ENCODE measurements around the gene NLRP13. TPM values are rescaled to one million over a fixed set of nuclear protein-coding genes. Genes with fewer than 3 reads are reported as not detected.
"Not testable (repeated sequence)": the region's sequence is repeated elsewhere in the genome, so short reads cannot be mapped to it uniquely, and the experiment has no call there.

Gene NLRP13, protein sequence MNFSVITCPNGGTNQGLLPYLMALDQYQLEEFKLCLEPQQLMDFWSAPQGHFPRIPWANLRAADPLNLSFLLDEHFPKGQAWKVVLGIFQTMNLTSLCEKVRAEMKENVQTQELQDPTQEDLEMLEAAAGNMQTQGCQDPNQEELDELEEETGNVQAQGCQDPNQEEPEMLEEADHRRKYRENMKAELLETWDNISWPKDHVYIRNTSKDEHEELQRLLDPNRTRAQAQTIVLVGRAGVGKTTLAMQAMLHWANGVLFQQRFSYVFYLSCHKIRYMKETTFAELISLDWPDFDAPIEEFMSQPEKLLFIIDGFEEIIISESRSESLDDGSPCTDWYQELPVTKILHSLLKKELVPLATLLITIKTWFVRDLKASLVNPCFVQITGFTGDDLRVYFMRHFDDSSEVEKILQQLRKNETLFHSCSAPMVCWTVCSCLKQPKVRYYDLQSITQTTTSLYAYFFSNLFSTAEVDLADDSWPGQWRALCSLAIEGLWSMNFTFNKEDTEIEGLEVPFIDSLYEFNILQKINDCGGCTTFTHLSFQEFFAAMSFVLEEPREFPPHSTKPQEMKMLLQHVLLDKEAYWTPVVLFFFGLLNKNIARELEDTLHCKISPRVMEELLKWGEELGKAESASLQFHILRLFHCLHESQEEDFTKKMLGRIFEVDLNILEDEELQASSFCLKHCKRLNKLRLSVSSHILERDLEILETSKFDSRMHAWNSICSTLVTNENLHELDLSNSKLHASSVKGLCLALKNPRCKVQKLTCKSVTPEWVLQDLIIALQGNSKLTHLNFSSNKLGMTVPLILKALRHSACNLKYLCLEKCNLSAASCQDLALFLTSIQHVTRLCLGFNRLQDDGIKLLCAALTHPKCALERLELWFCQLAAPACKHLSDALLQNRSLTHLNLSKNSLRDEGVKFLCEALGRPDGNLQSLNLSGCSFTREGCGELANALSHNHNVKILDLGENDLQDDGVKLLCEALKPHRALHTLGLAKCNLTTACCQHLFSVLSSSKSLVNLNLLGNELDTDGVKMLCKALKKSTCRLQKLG
- not detected for total RNA-seq

DNA sequence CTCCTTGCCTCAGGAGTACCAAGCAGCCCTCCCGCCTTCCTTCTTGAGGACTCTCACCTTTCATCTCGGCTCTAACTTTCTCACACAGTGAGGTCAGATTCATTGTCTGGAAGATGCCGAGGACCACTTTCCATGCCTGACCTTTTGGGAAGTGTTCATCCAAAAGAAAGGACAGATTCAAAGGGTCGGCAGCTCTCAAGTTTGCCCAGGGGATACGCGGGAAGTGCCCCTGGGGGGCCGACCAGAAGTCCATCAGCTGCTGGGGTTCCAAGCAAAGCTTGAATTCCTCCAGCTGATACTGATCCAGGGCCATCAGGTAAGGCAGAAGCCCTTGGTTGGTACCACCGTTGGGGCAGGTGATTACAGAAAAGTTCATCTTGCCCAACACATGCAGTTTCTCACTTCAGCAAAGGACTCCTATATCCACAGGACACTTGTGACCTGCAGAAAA, at the start of gene NLRP13:
TSS of gene NLRP13 (minus strand) at position 401 of the 451 bp plus-strand sequence. CDS start at position 376, 25 bp downstream.
- Mint-ChIP-seq H3K4me3 (no peak within 1 kb of the TSS), H3K36me3 (ENCODE audit: low read depth) (no peaks in the 10 kb centered on the region), H3K27me3 (peaks cover 3% of the 10 kb centered on the region), H3K9me3 (peaks cover 12% of the 10 kb centered on the region), H3K27ac (no peak within 1 kb of the TSS), H3K4me1 (no peaks in the 10 kb centered on the region)
- no peak for ATAC-seq (replicated peaks)

DNA sequence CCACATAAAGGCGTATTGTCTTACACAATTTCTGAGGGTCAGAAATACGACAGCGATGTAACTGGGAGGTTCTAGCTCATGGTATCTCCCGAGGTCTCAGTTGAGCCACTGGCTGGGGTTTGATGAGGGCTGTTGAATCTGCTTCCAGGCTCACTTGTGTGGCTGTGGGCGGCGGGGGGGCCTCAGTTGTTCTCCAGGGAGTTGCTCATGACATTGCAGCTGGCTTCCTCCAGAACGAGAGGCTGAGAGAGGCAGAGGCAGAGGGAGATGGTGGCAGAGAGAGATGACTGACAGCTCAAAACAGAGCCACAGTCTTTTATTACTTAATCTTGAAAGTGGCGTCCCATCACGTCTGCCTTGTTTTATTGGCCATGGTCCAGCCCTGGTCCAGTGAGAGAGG, 48.3 kb upstream of the NLRP13 start:
- ATAC-seq (replicated peaks) = no peak
- H3K9me3 Mint-ChIP-seq = peaks cover 4% of the 10 kb centered on the region
- no peaks in the 10 kb centered on the region for H3K36me3 Mint-ChIP-seq (ENCODE audit: low read depth)

DNA sequence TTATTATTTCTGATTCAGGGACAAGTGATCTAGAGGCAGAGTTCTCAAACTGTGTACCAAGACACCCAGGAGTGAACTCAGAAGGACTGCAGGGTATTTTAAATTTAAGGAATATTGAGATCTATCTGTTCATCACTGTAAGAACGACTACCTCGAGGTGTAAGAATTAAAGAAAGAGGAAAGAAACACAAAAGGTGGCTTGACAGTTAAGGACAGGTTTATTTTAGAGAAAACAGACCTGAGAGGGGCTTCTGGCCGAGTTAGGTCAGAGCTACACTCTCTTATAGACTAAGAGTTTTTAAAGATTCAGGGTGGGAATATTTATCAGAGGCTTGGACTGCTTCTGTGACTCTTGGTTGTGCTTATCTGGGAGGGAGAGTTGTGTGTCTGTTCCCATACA, 41.8 kb upstream of the NLRP13 start:
- Mint-ChIP-seq H3K4me1 (no peaks in the 10 kb centered on the region), H3K27me3 (peaks cover 3% of the 10 kb centered on the region), H3K36me3 (ENCODE audit: low read depth) (no peaks in the 10 kb centered on the region), H3K27ac (no peak overlapping the region), H3K4me3 (no peak overlapping the region), H3K9me3 (peaks cover 5% of the 10 kb centered on the region)
- ATAC-seq (replicated peaks) = no peak

More for the DNA sequence above, 48.3 kb upstream of the NLRP13 start:
- H3K4me1 Mint-ChIP-seq = no peaks in the 10 kb centered on the region
- no peak overlapping the region for H3K27ac Mint-ChIP-seq
- no peak overlapping the region for H3K4me3 Mint-ChIP-seq
- H3K27me3 Mint-ChIP-seq = peaks cover 3% of the 10 kb centered on the region

DNA sequence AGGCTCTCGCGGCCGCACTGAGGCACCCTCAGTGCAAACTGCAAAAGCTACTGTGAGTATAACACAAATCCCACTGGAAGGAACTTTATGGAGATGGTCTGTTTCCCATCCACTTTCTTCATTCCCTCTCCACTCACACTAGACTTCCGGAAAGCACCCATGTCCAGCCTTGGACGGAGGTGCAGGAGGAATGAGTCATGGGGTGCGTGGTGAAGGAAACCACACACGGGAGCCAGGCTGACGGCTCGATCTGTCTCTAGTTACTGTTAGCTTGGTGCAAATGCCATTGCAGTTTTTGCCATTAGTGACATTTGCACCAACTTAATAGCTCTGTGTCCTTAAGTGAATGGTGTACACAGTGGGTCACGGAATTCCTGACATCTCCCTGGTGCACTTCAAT, 30.1 kb upstream of the NLRP13 start:
- H3K4me1 Mint-ChIP-seq = no peaks in the 10 kb centered on the region
- peaks cover 5% of the 10 kb centered on the region for H3K9me3 Mint-ChIP-seq
- no peak for ATAC-seq (replicated peaks)
- H3K36me3 Mint-ChIP-seq (ENCODE audit: low read depth) = no peaks in the 10 kb centered on the region
- H3K27ac Mint-ChIP-seq = no peak overlapping the region
- H3K4me3 Mint-ChIP-seq = no peak overlapping the region
- H3K27me3 Mint-ChIP-seq = no peaks in the 10 kb centered on the region

DNA sequence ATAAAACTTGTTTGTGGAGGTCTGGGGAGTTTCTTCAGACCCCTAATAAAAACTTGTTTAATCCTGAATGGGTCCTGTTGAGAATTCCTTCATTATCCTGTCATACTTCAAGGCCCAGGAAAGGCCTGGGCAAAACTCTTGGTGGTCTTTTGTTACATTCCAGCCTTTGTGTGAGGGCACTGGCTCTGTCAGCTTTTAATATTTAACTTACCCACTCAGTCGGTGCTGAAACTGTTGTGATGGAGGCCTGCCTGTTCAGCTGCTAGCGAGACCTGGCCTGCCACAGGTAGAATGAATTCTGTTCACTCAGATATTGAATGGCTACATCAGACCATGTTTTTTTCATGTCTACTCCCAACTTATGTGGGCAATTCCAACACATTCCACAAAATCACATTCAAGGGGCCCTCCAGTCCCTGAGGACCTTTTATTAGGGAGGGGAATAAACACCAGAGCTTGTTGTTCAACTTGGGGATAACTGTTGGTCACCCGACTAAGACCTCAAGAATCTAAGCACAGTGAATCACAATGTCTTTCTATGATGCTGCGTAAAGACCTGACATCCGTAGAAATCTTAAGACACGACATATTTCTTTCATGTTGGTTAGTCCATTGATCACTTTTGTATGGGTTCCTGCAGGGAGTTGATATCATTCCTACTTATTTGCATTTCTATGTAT, 28.0 kb upstream of the NLRP13 start:
- H3K4me3 Mint-ChIP-seq = no peak overlapping the region
- ATAC-seq (replicated peaks) = no peak
- H3K36me3 Mint-ChIP-seq (ENCODE audit: low read depth) = no peaks in the 10 kb centered on the region
- H3K4me1 Mint-ChIP-seq = no peaks in the 10 kb centered on the region
- H3K27ac Mint-ChIP-seq = no peak overlapping the region
- no peaks in the 10 kb centered on the region for H3K9me3 Mint-ChIP-seq
- no peaks in the 10 kb centered on the region for H3K27me3 Mint-ChIP-seq

DNA sequence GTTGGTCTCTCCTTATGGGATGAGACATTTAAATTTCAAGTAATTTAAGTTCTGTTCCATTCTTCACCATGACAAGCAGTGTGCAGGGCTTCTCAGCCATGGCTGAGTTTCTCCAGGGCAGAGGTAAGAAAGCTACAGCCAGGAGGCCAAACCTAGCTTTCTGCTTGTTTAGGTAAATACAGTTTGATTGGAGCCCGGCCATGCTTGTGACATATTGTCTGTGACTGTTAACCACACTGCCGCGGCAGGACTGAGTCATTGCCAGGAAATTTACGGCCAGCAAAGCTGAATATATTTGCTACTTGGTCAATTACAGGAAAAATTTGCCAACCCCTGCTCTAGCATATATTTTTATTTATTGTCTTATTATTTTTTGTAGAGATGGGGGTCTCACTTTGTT, 26.2 kb upstream of the NLRP13 start:
- ATAC-seq (replicated peaks) = no peak
- Mint-ChIP-seq H3K9me3 (no peaks in the 10 kb centered on the region), H3K4me3 (no peak overlapping the region), H3K4me1 (no peaks in the 10 kb centered on the region), H3K36me3 (ENCODE audit: low read depth) (no peaks in the 10 kb centered on the region), H3K27me3 (no peaks in the 10 kb centered on the region), H3K27ac (no peak overlapping the region)

DNA sequence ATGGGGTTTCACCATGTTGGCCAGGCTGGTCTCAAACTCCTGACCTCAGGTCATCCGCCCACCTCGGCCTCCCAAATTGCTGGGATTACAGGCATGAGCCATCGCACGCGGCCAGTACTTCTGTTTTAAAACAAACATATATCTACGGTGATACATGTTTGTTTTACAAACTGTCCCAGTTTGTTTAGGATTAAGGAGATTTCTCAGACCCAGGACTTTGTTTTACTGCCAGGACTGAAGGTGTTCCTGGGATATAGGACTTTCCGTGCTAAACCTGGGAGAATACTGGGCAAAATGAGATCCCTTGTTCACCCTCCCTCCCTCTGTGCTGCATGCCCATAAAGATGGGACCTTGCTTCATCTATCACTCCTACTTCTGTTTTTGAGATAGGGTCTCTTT, 24.3 kb upstream of the NLRP13 start:
- Mint-ChIP-seq H3K9me3 (no peaks in the 10 kb centered on the region), H3K36me3 (ENCODE audit: low read depth) (no peaks in the 10 kb centered on the region), H3K27me3 (no peaks in the 10 kb centered on the region), H3K27ac (no peak overlapping the region), H3K4me1 (no peaks in the 10 kb centered on the region), H3K4me3 (no peak overlapping the region)
- no peak for ATAC-seq (replicated peaks)

DNA sequence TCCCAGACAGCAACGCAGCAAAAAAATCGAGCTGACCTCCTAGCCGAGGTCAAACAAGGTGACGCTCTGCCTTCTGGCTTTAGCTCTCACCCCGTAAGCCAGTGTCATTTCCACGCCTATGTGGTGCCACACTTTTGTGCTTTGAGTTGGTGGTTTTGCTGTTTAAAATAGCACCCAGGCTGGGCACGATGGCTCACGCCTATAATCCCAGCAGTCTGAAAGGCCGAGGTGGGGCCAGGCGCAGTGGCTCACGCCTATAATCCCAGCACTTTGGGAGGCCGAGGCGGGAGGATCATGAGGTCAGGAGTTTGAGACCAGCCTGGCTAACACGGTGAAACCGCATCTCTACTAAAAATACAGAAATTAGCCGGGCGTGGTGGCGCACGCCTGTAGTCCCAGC, 18.4 kb upstream of the NLRP13 start:
- not testable (repeated sequence) for H3K36me3 Mint-ChIP-seq (ENCODE audit: low read depth); H3K27me3 Mint-ChIP-seq; H3K4me3 Mint-ChIP-seq; ATAC-seq (replicated peaks); H3K4me1 Mint-ChIP-seq; H3K9me3 Mint-ChIP-seq; H3K27ac Mint-ChIP-seq

DNA sequence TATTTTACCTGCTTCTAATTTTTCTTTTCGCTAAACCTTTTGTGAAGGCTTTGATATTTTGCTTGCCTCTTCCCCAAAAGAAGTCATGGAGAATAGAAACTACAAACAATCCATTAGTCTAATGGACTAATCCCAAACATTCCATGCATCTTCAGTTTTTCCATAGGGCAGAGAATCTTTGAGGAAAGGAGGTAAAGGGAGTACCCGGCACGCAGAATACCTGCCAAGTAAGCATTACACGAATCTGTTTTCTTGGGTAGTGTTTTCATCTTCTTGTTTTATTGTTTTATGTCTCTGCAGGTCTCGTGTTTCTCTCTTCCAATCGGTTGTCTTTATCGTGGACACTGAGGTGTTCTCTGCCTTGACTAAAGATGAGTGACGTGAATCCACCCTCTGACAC, 15.4 kb upstream of the NLRP13 start, which contains the start of gene NLRP8:
TSS of gene NLRP8 (plus strand) at position 301 of the 400 bp plus-strand sequence.
- Mint-ChIP-seq H3K27ac (no peak within 1 kb of the TSS), H3K27me3 (peaks cover 7% of the 10 kb centered on the region), H3K9me3 (peaks cover 7% of the 10 kb centered on the region), H3K4me3 (no peak within 1 kb of the TSS), H3K4me1 (no peaks in the 10 kb centered on the region), H3K36me3 (ENCODE audit: low read depth) (no peaks in the 10 kb centered on the region)
- no peak for ATAC-seq (replicated peaks)

DNA sequence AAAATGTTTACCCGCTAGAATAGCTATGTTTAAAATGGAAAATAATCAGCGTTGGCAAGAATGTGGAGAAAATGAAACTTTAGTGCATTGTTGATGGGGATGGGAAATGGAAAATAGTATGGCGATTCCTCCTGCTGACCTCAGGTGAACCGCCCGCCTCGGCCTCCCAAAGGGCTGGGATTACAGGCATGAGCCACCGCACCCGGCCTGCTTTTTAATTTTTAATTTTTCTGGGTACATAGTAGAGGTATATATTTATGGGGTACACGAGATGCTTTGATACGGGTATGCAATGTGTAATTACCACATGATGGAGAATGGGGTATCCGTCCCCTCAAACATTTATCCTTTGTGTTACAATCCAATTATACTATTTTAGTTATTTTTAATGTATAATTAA, 8.2 kb upstream of the NLRP13 start:
- ATAC-seq (replicated peaks) = no peak
- Mint-ChIP-seq H3K36me3 (ENCODE audit: low read depth) (no peaks in the 10 kb centered on the region), H3K4me3 (no peak overlapping the region), H3K27ac (no peak overlapping the region), H3K4me1 (no peaks in the 10 kb centered on the region), H3K9me3 (peaks cover 6% of the 10 kb centered on the region), H3K27me3 (no peaks in the 10 kb centered on the region)

DNA sequence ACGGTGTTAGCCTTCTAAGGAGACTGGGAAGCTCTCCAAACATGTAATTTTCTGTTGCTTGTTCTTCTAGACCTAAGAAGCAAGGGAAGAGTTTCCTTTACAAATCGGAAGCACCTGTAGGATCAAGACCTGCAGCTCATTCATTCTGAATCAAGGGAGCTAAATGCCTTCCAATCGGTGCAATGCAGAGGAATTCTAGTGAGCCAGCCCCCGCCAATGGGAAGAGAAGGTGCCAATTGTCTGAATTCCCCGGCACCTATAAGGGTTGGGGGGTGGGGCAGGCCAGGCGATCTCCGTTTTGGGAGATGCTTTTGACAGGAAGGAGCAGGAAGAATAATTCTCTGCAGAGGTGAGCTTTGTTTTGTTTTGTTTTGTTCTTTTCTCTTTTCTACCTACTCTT, 7.1 kb upstream of the NLRP13 start:
- no peak overlapping the region for H3K27ac Mint-ChIP-seq
- H3K4me3 Mint-ChIP-seq = no peak overlapping the region
- no peak for ATAC-seq (replicated peaks)
- peaks cover 11% of the 10 kb centered on the region for H3K9me3 Mint-ChIP-seq
- no peaks in the 10 kb centered on the region for H3K36me3 Mint-ChIP-seq (ENCODE audit: low read depth)
- H3K4me1 Mint-ChIP-seq = no peaks in the 10 kb centered on the region
- no peaks in the 10 kb centered on the region for H3K27me3 Mint-ChIP-seq

DNA sequence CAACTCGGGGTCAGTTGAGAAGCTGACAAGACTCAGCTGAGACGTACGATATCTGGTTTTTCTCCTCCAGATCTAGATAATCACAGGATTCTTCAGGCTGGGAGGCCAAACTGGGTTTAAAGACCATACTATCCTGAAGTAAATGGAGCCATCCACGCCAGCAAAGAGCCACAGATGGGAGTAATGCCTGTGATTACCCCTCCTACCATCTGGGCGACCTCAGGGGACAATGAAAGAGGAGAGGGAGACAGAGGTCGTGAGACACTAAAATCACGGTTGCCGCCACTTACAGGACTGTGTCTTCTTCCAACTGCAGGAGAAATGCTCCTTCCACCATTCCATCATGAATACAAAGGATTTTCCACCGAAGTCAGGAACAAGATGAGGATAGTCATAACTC, 3.1 kb upstream of the NLRP13 start:
- H3K9me3 Mint-ChIP-seq = peaks cover 12% of the 10 kb centered on the region

DNA sequence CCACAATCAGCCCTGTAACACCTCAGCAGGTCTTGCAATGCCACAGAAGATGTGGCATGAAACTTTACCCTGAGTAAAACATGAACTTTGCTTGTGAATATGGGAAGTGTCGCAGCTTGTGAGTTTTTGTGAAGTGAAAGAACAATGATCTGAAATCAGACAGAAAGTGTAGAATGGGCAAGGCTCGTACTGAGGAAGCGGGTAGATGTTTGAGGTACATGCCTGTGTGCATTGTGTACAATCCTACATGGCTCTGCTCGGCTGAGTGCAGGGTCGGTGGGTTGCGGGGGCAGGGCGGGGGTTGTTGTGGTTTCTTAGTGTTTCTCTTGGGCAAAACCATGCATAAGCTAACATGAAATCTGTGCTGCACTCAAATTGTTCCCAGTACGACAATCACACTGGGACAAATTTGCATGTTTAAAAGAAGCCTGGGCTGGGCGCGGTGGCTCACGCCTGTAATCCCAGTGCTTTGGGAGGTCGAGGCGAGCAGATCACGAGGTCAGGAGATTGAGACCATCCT, 1.1 kb downstream of the NLRP13 start:
- no peak overlapping the region for H3K4me3 Mint-ChIP-seq
- no peaks in the 10 kb centered on the region for H3K4me1 Mint-ChIP-seq
- ATAC-seq (replicated peaks) = no peak
- H3K36me3 Mint-ChIP-seq (ENCODE audit: low read depth) = no peaks in the 10 kb centered on the region
- peaks cover 3% of the 10 kb centered on the region for H3K27me3 Mint-ChIP-seq
- H3K9me3 Mint-ChIP-seq = peaks cover 12% of the 10 kb centered on the region
- no peak overlapping the region for H3K27ac Mint-ChIP-seq

More for the DNA sequence above, 3.1 kb upstream of the NLRP13 start:
- H3K4me3 Mint-ChIP-seq = no peak overlapping the region
- no peak for ATAC-seq (replicated peaks)
- no peaks in the 10 kb centered on the region for H3K36me3 Mint-ChIP-seq (ENCODE audit: low read depth)
- no peak overlapping the region for H3K27ac Mint-ChIP-seq
- peaks cover 3% of the 10 kb centered on the region for H3K27me3 Mint-ChIP-seq
- no peaks in the 10 kb centered on the region for H3K4me1 Mint-ChIP-seq

DNA sequence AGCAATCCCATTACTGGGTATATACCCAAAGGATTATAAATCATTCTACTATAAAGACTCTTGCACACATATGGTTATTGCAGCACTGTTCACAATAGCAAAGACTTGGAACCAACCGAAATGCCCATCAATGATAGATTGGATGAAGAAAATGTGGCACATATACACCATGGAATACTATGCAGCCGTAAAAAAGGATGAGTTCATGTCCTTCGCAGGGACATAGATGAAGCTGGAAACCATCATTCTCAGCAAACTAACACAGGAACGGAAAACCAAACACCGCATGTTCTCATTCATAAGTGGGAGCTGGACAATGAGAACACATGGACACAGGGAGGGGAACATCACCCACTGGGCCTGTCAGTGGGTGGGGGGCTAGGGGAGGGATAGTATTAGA, 2.9 kb downstream of the NLRP13 start:
- H3K27ac Mint-ChIP-seq; H3K4me3 Mint-ChIP-seq; H3K27me3 Mint-ChIP-seq; ATAC-seq (replicated peaks); H3K4me1 Mint-ChIP-seq; H3K9me3 Mint-ChIP-seq; H3K36me3 Mint-ChIP-seq (ENCODE audit: low read depth): not testable (repeated sequence)
